HG02571 (cell line): ENCODE data around the gene DMRTA2.

Experiments used
- ATAC-seq: cut with Tn5 transposase; IDR thresholded peaks from one replicate; pipeline ENCODE4 v1.9.1; 2021; ENCODE audit warnings: mild to moderate bottlenecking, moderate library complexity; ENCODE audit not compliant: unreplicated experiment

Gene DMRTA2

GRCh38 chr1:50424045-50424883, 1.0 kb upstream of the DMRTA2 start:
- ATAC-seq: no peak

GRCh38 chr1:50423670-50424000, 392 bp upstream of the DMRTA2 start:
- ATAC-seq: no peak

- ATAC-seq: no peak
Measured at GRCh38 chr1:50422675-50422945, 633 bp downstream of the DMRTA2 start.

GRCh38 chr1:50421768-50422674, 1.2 kb downstream of the DMRTA2 start:
- ATAC-seq: no peak

- no peak for ATAC-seq
Measured at GRCh38 chr1:50421366-50421748, 1.9 kb downstream of the DMRTA2 start.

GRCh38 chr1:50420689-50421365, 2.4 kb downstream of the DMRTA2 start:
- no peak for ATAC-seq

- no peak for ATAC-seq
Measured at GRCh38 chr1:50419907-50420677, 3.2 kb downstream of the DMRTA2 start.

GRCh38 chr1:50419192-50419906, 3.9 kb downstream of the DMRTA2 start:
- ATAC-seq: no peak

GRCh38 chr1:50418600-50419109, 4.6 kb downstream of the DMRTA2 start:
- ATAC-seq: no peak

GRCh38 chr1:50417946-50418599, 5.2 kb downstream of the DMRTA2 start:
- no peak for ATAC-seq

- ATAC-seq: no peak
Measured at GRCh38 chr1:50417507-50417906, 5.7 kb downstream of the DMRTA2 start.

GRCh38 chr1:50416553-50417453, 6.4 kb downstream of the DMRTA2 start:
- ATAC-seq: no peak

- no peak for ATAC-seq
Measured at GRCh38 chr1:50416150-50416527, 7.1 kb downstream of the DMRTA2 start.

- no peak for ATAC-seq
Measured at GRCh38 chr1:50415235-50416149, 7.8 kb downstream of the DMRTA2 start.

GRCh38 chr1:50414853-50415234, 8.4 kb downstream of the DMRTA2 start:
- ATAC-seq: no peak

GRCh38 chr1:50412813-50413476, 10.3 kb downstream of the DMRTA2 start:
- ATAC-seq: no peak

- no peak for ATAC-seq
Measured at GRCh38 chr1:50405814-50406213, 17.4 kb downstream of the DMRTA2 start.
